Esophagus squamous epithelium (tissue), 5 donors: ENCODE results near the gene VIPR2. TPM values are rescaled to one million over a fixed set of nuclear protein-coding genes. Genes with fewer than 3 reads are reported as not detected.

Source experiments
- DNase-seq: peaks from one replicate; lab custom pipeline; 2025; lab: John Stamatoyannopoulos, UW
- H3K27ac ChIP-seq, 4 donors: fragments of 200-600 bp; sonication (generic); one replicate each; pipeline ENCODE4 v1.5.1; 2016 to 2019; ENCODE audit warnings: mild to moderate bottlenecking in 1 of 4
- H3K27me3 ChIP-seq, 4 donors: fragments of 200-600 bp; sonication (generic); 1 replicate in 3 of 4; 2 replicates in 1 of 4; pipeline versions ENCODE4 v1.5.1 to v1.6.0; 2017 to 2021; ENCODE audit warnings: antibody characterized with exemption in 1 of 4
- H3K36me3 ChIP-seq, 3 donors: fragments of 200-600 bp; sonication (generic); one replicate each; pipeline ENCODE4 v1.5.1; 2016 to 2019
- H3K4me1 ChIP-seq, 3 donors: fragments of 200-600 bp; sonication (generic); one replicate each; pipeline ENCODE4 v1.5.1; 2017 to 2019
- H3K4me3 ChIP-seq, 4 donors: fragments of 200-600 bp; sonication (generic); 1 replicate in 3 of 4; 2 replicates in 1 of 4; pipeline ENCODE4 v1.5.1; 2016 to 2019; ENCODE audit warnings: mild to moderate bottlenecking in 2 of 4, moderate library complexity in 1 of 4
- H3K9me3 ChIP-seq, 3 donors: fragments of 200-600 bp; sonication (generic); one replicate each; pipeline ENCODE4 v1.5.1; 2016 to 2019
- CTCF ChIP-seq, 6 experiments: fragments of 450-650 bp in 4 of 6; fragments of 200-600 bp in 2 of 6; sonication (generic) in 2 of 6; IDR thresholded peaks; one replicate each; pipeline ENCODE4 v1.5.1; 2016 to 2019; ENCODE audit warnings: antibody characterized with exemption in 6 of 6, mild to moderate bottlenecking in 4 of 6, moderate library complexity in 4 of 6
- POLR2A ChIP-seq, 4 donors: fragments of 450-650 bp; IDR thresholded peaks; one replicate each; pipeline ENCODE4 v1.6.1; 2017; ENCODE audit warnings: antibody characterized with exemption in 4 of 4, mild to moderate bottlenecking in 4 of 4, moderate library complexity in 3 of 4
- WGBS, 2 donors: methylation state at CpG; one replicate each; pipeline ENCODE4 v1.1.5; 2018; 5-methylcytosine and 5-hydroxymethylcytosine counted together
- intact Hi-C: fragments of 100-400 bp; cut with DNase I; formaldehyde crosslinking; loops from one replicate; pipeline ENCODE4 v1.15.0; 2022
- total RNA-seq, 4 donors: library from RNA; depleted of rRNA; stranded (reverse); fragments of >200 nt; gene quantifications; one replicate each; pipeline ENCODE4 v1.1.0, GENCODE V29; 2016
- donor health status: DM: yes; HTN: yes; CAD: no.

The VIPR2 gene
- total RNA-seq, 4 donors from 2014 or later: 0.18 to 2.1 (median 0.40) TPM

GRCh38 chr7:159034988-159035387 is 109.7 kb downstream of the VIPR2 start:
- intact Hi-C loops: no loop called here
- no peaks in the 10 kb centered on the region for H3K36me3 ChIP-seq
- H3K27me3 ChIP-seq: peaks cover 0 to 32% (median 0%) of the 10 kb centered on the region in 4 donors
- H3K4me3 ChIP-seq: no peak overlapping the region
- 71 to 73% methylated on average over 3 to 9 of the region's 9 CpGs for WGBS, 2 donors
- no peak overlapping the region for H3K27ac ChIP-seq
- TF ChIP-seq POLR2A (IDR thresholded peaks at IDR 0.05) (no peak), CTCF (IDR thresholded peaks at IDR 0.05) (no peak)
- peaks cover 0 to 22% (median 0%) of the 10 kb centered on the region in 3 donors for H3K4me1 ChIP-seq
- DNase-seq: no peak
- H3K9me3 ChIP-seq: no peaks in the 10 kb centered on the region

GRCh38 chr7:159034394-159034793 is 110.3 kb downstream of the VIPR2 start:
- TF ChIP-seq POLR2A (IDR thresholded peaks at IDR 0.05): no peak
- no peak for TF ChIP-seq CTCF (IDR thresholded peaks at IDR 0.05)
- no peaks in the 10 kb centered on the region for H3K9me3 ChIP-seq
- H3K27me3 ChIP-seq: peaks cover 0 to 38% (median 0%) of the 10 kb centered on the region in 4 donors
- H3K4me3 ChIP-seq: no peak overlapping the region
- H3K27ac ChIP-seq: no peak overlapping the region
- peaks cover 0 to 22% (median 0%) of the 10 kb centered on the region in 3 donors for H3K4me1 ChIP-seq
- H3K36me3 ChIP-seq: no peaks in the 10 kb centered on the region
- WGBS, 2 donors: 59 to 66% methylated on average over 10 of the region's 10 CpGs
- no peak for DNase-seq
- intact Hi-C loops: no loop called here

- Histone ChIP-seq H3K4me1 (peaks cover 0 to 22% (median 0%) of the 10 kb centered on the region in 3 donors), H3K27ac (no peak overlapping the region), H3K4me3 (no peak overlapping the region), H3K9me3 (no peaks in the 10 kb centered on the region), H3K27me3 (peaks cover 0 to 42% (median 0%) of the 10 kb centered on the region in 4 donors), H3K36me3 (no peaks in the 10 kb centered on the region)
- no peak for DNase-seq
- TF ChIP-seq CTCF (IDR thresholded peaks at IDR 0.05) (no peak), POLR2A (IDR thresholded peaks at IDR 0.05) (no peak)
- WGBS, 2 donors: 72 to 77% methylated on average over 4 to 12 of the region's 16 CpGs
- intact Hi-C loops: no loop called here
Measured at GRCh38 chr7:159033956-159034355, 110.7 kb downstream of the VIPR2 start.

GRCh38 chr7:159033473-159033825 is 111.2 kb downstream of the VIPR2 start:
- Histone ChIP-seq H3K36me3 (no peaks in the 10 kb centered on the region), H3K4me1 (peaks cover 0 to 22% (median 0%) of the 10 kb centered on the region in 3 donors), H3K27ac (no peak overlapping the region), H3K9me3 (no peaks in the 10 kb centered on the region), H3K27me3 (peaks cover 0 to 45% (median 0%) of the 10 kb centered on the region in 4 donors), H3K4me3 (no peak overlapping the region)
- WGBS, 2 donors: 74 to 82% methylated on average over 5 of the region's 5 CpGs
- TF ChIP-seq POLR2A (IDR thresholded peaks at IDR 0.05) (no peak), CTCF (IDR thresholded peaks at IDR 0.05) (no peak)
- no peak for DNase-seq
- intact Hi-C loops: no loop called here

- no peak for DNase-seq
- H3K36me3 ChIP-seq: no peaks in the 10 kb centered on the region
- H3K27ac ChIP-seq: no peak overlapping the region
- peaks cover 0 to 26% (median 0%) of the 10 kb centered on the region in 3 donors for H3K4me1 ChIP-seq
- no peak overlapping the region for H3K4me3 ChIP-seq
- TF ChIP-seq POLR2A (IDR thresholded peaks at IDR 0.05) (no peak), CTCF (IDR thresholded peaks at IDR 0.05) (no peak)
- intact Hi-C loops: no loop called here
- no peaks in the 10 kb centered on the region for H3K9me3 ChIP-seq
- WGBS, 2 donors: 82 to 83% methylated on average over 13 of the region's 13 CpGs
- H3K27me3 ChIP-seq: peaks cover 0 to 44% (median 0%) of the 10 kb centered on the region in 4 donors
Measured at GRCh38 chr7:159032753-159033472, 111.8 kb downstream of the VIPR2 start.
